C4-2B (cell line): ENCODE data around the gene CERS2.

Source experiments
- ZFX ChIP-seq: fragments of 450-650 bp; IDR thresholded peaks from 2 replicates; pipeline ENCODE4 v1.6.1; 2017
- TF ChIP-seq, protein P1 (sequence below): fragments of 450-650 bp; conservative IDR thresholded peaks from 2 replicates; pipeline ENCODE4 v1.5.1; 2017; ENCODE audit warnings: mild to moderate bottlenecking

DNA sequence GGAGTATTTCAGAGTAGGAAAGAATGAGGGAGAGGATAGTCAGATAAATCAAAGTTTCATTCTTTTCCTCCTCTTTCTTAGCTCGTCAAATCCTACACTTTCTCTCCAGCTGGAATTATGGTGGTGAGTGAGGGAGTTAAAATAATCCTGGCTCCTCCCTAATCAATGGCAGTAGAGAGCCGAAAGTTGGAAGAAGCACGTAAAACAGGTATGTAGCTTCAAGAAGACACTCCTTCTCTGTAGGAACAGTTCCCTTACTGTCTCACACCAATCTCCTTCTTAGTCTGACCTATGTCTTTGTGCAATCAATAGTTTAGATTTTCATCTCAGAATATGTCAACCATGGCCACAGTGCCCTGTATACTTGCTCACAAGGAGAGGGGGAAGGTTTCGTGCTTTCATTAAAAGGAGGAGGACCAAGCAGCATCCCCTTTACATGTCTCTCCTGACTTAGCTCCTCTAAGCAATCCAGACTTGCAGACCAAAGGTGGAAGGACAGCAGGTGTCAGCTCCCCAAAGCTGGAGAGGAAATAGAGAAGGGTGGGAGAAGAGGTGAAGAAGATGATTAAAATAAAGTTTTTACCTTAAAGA, 31.2 kb upstream of the CERS2 start:
- TF ChIP-seq, protein P1, sequence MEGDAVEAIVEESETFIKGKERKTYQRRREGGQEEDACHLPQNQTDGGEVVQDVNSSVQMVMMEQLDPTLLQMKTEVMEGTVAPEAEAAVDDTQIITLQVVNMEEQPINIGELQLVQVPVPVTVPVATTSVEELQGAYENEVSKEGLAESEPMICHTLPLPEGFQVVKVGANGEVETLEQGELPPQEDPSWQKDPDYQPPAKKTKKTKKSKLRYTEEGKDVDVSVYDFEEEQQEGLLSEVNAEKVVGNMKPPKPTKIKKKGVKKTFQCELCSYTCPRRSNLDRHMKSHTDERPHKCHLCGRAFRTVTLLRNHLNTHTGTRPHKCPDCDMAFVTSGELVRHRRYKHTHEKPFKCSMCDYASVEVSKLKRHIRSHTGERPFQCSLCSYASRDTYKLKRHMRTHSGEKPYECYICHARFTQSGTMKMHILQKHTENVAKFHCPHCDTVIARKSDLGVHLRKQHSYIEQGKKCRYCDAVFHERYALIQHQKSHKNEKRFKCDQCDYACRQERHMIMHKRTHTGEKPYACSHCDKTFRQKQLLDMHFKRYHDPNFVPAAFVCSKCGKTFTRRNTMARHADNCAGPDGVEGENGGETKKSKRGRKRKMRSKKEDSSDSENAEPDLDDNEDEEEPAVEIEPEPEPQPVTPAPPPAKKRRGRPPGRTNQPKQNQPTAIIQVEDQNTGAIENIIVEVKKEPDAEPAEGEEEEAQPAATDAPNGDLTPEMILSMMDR: no peak
- TF ChIP-seq ZFX: no peak
